Caco-2 (cell line): ENCODE measurements around the gene TTLL7. TPM values are rescaled to one million over a fixed set of nuclear protein-coding genes. Genes with fewer than 3 reads are reported as not detected.

Experiments used
- BruUV-seq: library from RNA; stranded (reverse); fragments of 400-500 nt; replicated peaks from 2 replicates; lab custom pipeline; 2021; lab: Mats Ljungman, UMichigan
- CTCF ChIA-PET: fragments of 300-600 bp; sonication (Branson Sonifier 250); formaldehyde crosslinking; loops from one replicate; lab custom pipeline; 2022; ENCODE audit warnings: antibody characterized with exemption; lab: Charles Lee
- POLR2A ChIA-PET: fragments of 300-600 bp; sonication (Branson Sonifier 250); formaldehyde crosslinking; loops from one replicate; lab custom pipeline; 2022; ENCODE audit warnings: antibody characterized with exemption; lab: Charles Lee
- DNase-seq, 2 experiments: peaks; one replicate each; pipeline versions ENCODE4 v3.0.0 to v3.0.0-alpha.2; 2020 to 2022
- H3K27me3 ChIP-seq: replicated peaks from 2 replicates; pipeline ENCODE4 v1.6.0; 2011; ENCODE audit warnings: low read length; ENCODE audit not compliant: control insufficient read depth, insufficient read depth
- H3K36me3 ChIP-seq: 2 replicates; pipeline ENCODE4 v1.5.1; 2011; ENCODE audit warnings: low read length; ENCODE audit not compliant: control insufficient read depth, insufficient read depth
- H3K4me1 ChIP-seq: fragments of 250-450 bp; sonication (Bioruptor Pico); 2 replicates; pipeline ENCODE4 v1.5.1; 2020; ENCODE audit warnings: mild to moderate bottlenecking
- H3K4me3 ChIP-seq: 2 replicates; pipeline ENCODE4 v1.5.1; 2011; ENCODE audit warnings: low read depth, mild to moderate bottlenecking, control low read depth, low read length
- H3K9me3 ChIP-seq: fragments of 250-450 bp; sonication (Bioruptor Pico); 2 replicates; pipeline ENCODE4 v1.5.1; 2020; ENCODE audit warnings: mild to moderate bottlenecking, moderate library complexity
- H3K27ac Mint-ChIP-seq: one replicate; pipeline ENCODE4 v1.8.0; 2022; ENCODE audit warnings: mixed read lengths; ENCODE audit not compliant: unreplicated experiment
- H3K27me3 Mint-ChIP-seq: one replicate; pipeline ENCODE4 v1.8.0; 2022; ENCODE audit warnings: mixed read lengths; ENCODE audit not compliant: insufficient read depth, unreplicated experiment
- H3K36me3 Mint-ChIP-seq: one replicate; pipeline ENCODE4 v1.8.0; 2022; ENCODE audit warnings: mild to moderate bottlenecking, mixed read lengths; ENCODE audit not compliant: insufficient read depth, unreplicated experiment
- H3K4me1 Mint-ChIP-seq: one replicate; pipeline ENCODE4 v1.8.0; 2022; ENCODE audit warnings: low read depth, mixed read lengths; ENCODE audit not compliant: unreplicated experiment
- H3K4me3 Mint-ChIP-seq: one replicate; pipeline ENCODE4 v1.8.0; 2022; ENCODE audit warnings: mild to moderate bottlenecking, moderate library complexity, mixed read lengths; ENCODE audit not compliant: unreplicated experiment
- H3K9me3 Mint-ChIP-seq: one replicate; pipeline ENCODE4 v1.8.0; 2022; ENCODE audit warnings: mixed read lengths; ENCODE audit not compliant: unreplicated experiment
- CTCF ChIP-seq, 2 experiments: fragments of 200-600 bp in 1 of 2; IDR thresholded peaks; 1 replicate in 1 of 2; 2 replicates in 1 of 2; pipeline versions ENCODE4 v1.5.1 to v1.8.0; 2011 to 2022; ENCODE audit warnings: antibody characterized with exemption in 1 of 2, control low read depth in 1 of 2, inconsistent platforms in 1 of 2, low read depth in 1 of 2, low read length in 1 of 2, mild to moderate bottlenecking in 1 of 2, moderate library complexity in 1 of 2; ENCODE audit not compliant: insufficient read depth in 1 of 2, severe bottlenecking in 1 of 2, unreplicated experiment in 1 of 2
- intact Hi-C: fragments of 100-400 bp; cut with micrococcal nuclease; formaldehyde crosslinking; loops from one replicate; pipeline ENCODE4 v1.10.0; 2022; ENCODE audit not compliant: unreplicated experiment
- total RNA-seq: library from RNA; stranded (reverse); gene quantifications from 2 replicates; pipeline ENCODE4 v1.2.3, GENCODE V29; 2022

TTLL7 gene
- total RNA-seq, 1 experiment from 2014 or later, result 0.75 TPM

DNA sequence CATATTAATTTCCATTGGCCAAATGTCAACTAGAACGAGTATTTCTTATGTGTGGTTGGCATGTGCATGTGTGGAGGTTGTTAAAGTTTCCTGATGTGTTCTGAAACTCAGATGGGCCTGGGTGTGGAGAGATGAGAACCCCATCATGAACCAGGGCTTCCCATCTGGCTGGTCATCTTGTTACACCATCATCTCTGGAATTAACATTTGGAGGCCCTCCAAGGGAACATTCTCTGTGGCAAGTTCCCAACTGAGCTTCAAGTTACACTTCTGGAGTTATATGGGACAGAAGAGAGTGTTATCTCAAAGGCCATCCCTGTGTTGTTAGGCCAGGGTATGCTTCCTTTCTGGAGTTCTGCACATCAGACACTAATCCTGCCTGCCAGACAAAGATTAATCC lies 183.6 kb downstream of the TTLL7 start:
- Mint-ChIP-seq H3K27me3 (no peaks in the 10 kb centered on the region), H3K36me3 (no peaks in the 10 kb centered on the region), H3K4me1 (peaks cover 12% of the 10 kb centered on the region), H3K9me3 (peaks cover 13% of the 10 kb centered on the region), H3K27ac (no peak overlapping the region), H3K4me3 (no peak overlapping the region)
- Histone ChIP-seq H3K9me3 (no peaks in the 10 kb centered on the region), H3K4me1 (0 out of 2 replicates have a peak, but pooled peaks cover 11% of the 10 kb centered on the region), H3K27me3 (no peaks in the 10 kb centered on the region), H3K4me3 (no peak overlapping the region), H3K36me3 (no peaks in the 10 kb centered on the region)
- no peak for DNase-seq
- intact Hi-C loops, result no loop called here
- BruUV-seq, result no TSS peak
- POLR2A ChIA-PET, result no interaction called here
- no peak for TF ChIP-seq CTCF (IDR thresholded peaks at IDR 0.05; ENCODE audit: insufficient read depth in 1 of 2, low read depth in 1 of 2, low read length in 1 of 2, severe bottlenecking in 1 of 2, unreplicated experiment in 1 of 2)
- CTCF ChIA-PET, result no interaction called here

Other genes starting within 250 kb of the TTLL7 start
- 3.2 and 3.4 TPM in 2 replicates for gene PRKACB, start 145.1 kb upstream of the TTLL7 start, total RNA-seq